H1 (cell line): ENCODE data around the gene TSPAN16. TPM values are rescaled to one million over a fixed set of nuclear protein-coding genes. Genes with fewer than 3 reads are reported as not detected.

ENCODE experiments used
- CTCF ChIA-PET: fragments of 300-600 bp; sonication (Branson Sonifier 250); formaldehyde crosslinking; loops from one replicate; lab custom pipeline; 2021; ENCODE audit not compliant: partially characterized antibody; lab: Charles Lee
- POLR2A ChIA-PET: fragments of 300-600 bp; sonication (Branson Sonifier 250); formaldehyde crosslinking; loops from one replicate; lab custom pipeline; 2021; ENCODE audit warnings: inconsistent platforms; ENCODE audit not compliant: partially characterized antibody; lab: Charles Lee
- DNase-seq, 2 experiments: peaks; one replicate each; pipeline versions ENCODE4 v3.0.0 to v3.0.0-alpha.2; 2010 to 2022; ENCODE audit warnings: low spot score in 2 of 2, low read depth in 1 of 2, mixed read lengths in 1 of 2
- FAIRE-seq: peaks from 2 replicates; lab custom pipeline; 2011; peaks lifted over from hg19 to GRCh38; lab: Jason Lieb, UNC
- H2AFZ ChIP-seq: 2 replicates; pipeline ENCODE4 v1.8.1; 2012; ENCODE audit warnings: low read length, inconsistent platforms
- H2AK5ac ChIP-seq: 2 replicates; pipeline ENCODE4 v1.6.1; 2013; ENCODE audit warnings: low read depth, low read length
- H2BK120ac ChIP-seq: replicated peaks from 2 replicates; pipeline ENCODE3; 2013; ENCODE audit warnings: low read depth, low read length, inconsistent platforms
- H2BK12ac ChIP-seq: 2 replicates; pipeline ENCODE4 v1.6.1; 2013; ENCODE audit warnings: low read depth, low read length
- H2BK15ac ChIP-seq: 2 replicates; pipeline ENCODE4 v1.6.1; 2013; ENCODE audit warnings: low read length
- H2BK20ac ChIP-seq: 2 replicates; pipeline ENCODE4 v1.6.1; 2013; ENCODE audit warnings: low read length
- H2BK5ac ChIP-seq: 2 replicates; pipeline ENCODE4 v1.6.1; 2013; ENCODE audit warnings: low read depth, low read length
- H3K14ac ChIP-seq: 2 replicates; pipeline ENCODE4 v1.6.1; 2013; ENCODE audit warnings: inconsistent platforms; ENCODE audit not compliant: insufficient read length
- H3K18ac ChIP-seq: 2 replicates; pipeline ENCODE4 v1.6.1; 2013; ENCODE audit warnings: low read length; ENCODE audit errors: extremely low read depth
- H3K23ac ChIP-seq: 2 replicates; pipeline ENCODE4 v1.6.1; 2013; ENCODE audit warnings: inconsistent platforms; ENCODE audit not compliant: insufficient read length
- H3K23me2 ChIP-seq: 2 replicates; pipeline ENCODE4 v1.6.1; 2013; ENCODE audit warnings: low read depth, low read length
- H3K27ac ChIP-seq: 2 replicates; pipeline ENCODE4 v1.6.1; 2011; ENCODE audit warnings: low read depth, low read length, inconsistent platforms
- H3K27me3 ChIP-seq, 4 experiments: replicated peaks in 1 of 4; 1 replicate in 1 of 4; 2 replicates in 3 of 4; pipeline versions ENCODE4 v1.6.1 to v1.8.1; 2011 to 2013; ENCODE audit warnings: low read length in 3 of 4, mild to moderate bottlenecking in 3 of 4, inconsistent platforms in 2 of 4, mixed read lengths in 2 of 4, moderate library complexity in 1 of 4; ENCODE audit not compliant: control insufficient read depth in 3 of 4, insufficient read depth in 3 of 4; ENCODE audit errors: extremely low read depth in 1 of 4
- H3K36me3 ChIP-seq, 4 experiments: 2 replicates each; pipeline versions ENCODE4 v1.6.1 to v1.8.1; 2011 to 2013; ENCODE audit warnings: mild to moderate bottlenecking in 4 of 4, low read length in 3 of 4, moderate library complexity in 2 of 4, control low read depth in 1 of 4, inconsistent platforms in 1 of 4; ENCODE audit not compliant: insufficient read depth in 4 of 4, control insufficient read depth in 2 of 4
- H3K4ac ChIP-seq: replicated peaks from 2 replicates; pipeline ENCODE3; 2013; ENCODE audit warnings: low read length, low read depth, mixed read lengths, inconsistent platforms; ENCODE audit not compliant: insufficient read length
- H3K4me1 ChIP-seq, 4 experiments: replicated peaks in 1 of 4; 1 replicate in 1 of 4; 2 replicates in 3 of 4; pipeline versions ENCODE4 v1.6.1 to v1.8.1; 2011 to 2013; ENCODE audit warnings: low read length in 3 of 4, inconsistent platforms in 2 of 4, mixed read lengths in 1 of 4; ENCODE audit not compliant: insufficient read depth in 4 of 4, control insufficient read depth in 3 of 4
- H3K4me2 ChIP-seq, 2 experiments: 2 replicates each; pipeline versions ENCODE4 v1.6.1 to v1.8.1; 2011 to 2013; ENCODE audit warnings: low read depth in 2 of 2, low read length in 2 of 2, control low read depth in 1 of 2, inconsistent platforms in 1 of 2, mild to moderate bottlenecking in 1 of 2; ENCODE audit not compliant: insufficient read depth in 1 of 2
- H3K4me3 ChIP-seq, 4 experiments: fragments of 200-600, 300-600 bp in 1 of 4; sonication (generic), shearing (Covaris generic), sonication (Bioruptor Twin) in 1 of 4; 2 replicates each; pipeline versions ENCODE4 v1.5.1 to v1.8.1; 2011 to 2016; ENCODE audit warnings: low read length in 4 of 4, low read depth in 3 of 4, control low read depth in 2 of 4, inconsistent platforms in 2 of 4, mild to moderate bottlenecking in 2 of 4, mixed read lengths in 1 of 4, moderate library complexity in 1 of 4; ENCODE audit not compliant: insufficient read depth in 2 of 4; ENCODE audit errors: extremely low read depth in 1 of 4
- H3K56ac ChIP-seq: replicated peaks from 2 replicates; pipeline ENCODE3; 2013; ENCODE audit warnings: low read depth, mild to moderate bottlenecking, mixed read lengths, low read length, inconsistent platforms; ENCODE audit not compliant: insufficient read length
- H3K79me1 ChIP-seq: 2 replicates; pipeline ENCODE4 v1.6.1; 2013; ENCODE audit warnings: low read depth, low read length, control low read depth
- H3K79me2 ChIP-seq, 2 experiments: 2 replicates each; pipeline versions ENCODE4 v1.6.1 to v1.8.1; 2012 to 2013; ENCODE audit warnings: low read length in 2 of 2, mild to moderate bottlenecking in 2 of 2, inconsistent platforms in 1 of 2; ENCODE audit not compliant: insufficient read depth in 2 of 2, control insufficient read depth in 1 of 2
- H3K9ac ChIP-seq, 4 experiments: replicated peaks in 1 of 4; 1 replicate in 1 of 4; 2 replicates in 3 of 4; pipeline versions ENCODE4 v1.6.1 to v1.8.1; 2011 to 2013; ENCODE audit warnings: low read depth in 3 of 4, low read length in 3 of 4, control low read depth in 2 of 4, mild to moderate bottlenecking in 2 of 4, moderate library complexity in 2 of 4, inconsistent platforms in 1 of 4; ENCODE audit errors: extremely low read depth in 1 of 4
- H3K9me3 ChIP-seq, 2 experiments: 2 replicates each; pipeline versions ENCODE4 v1.6.1 to v1.8.1; 2012 to 2013; ENCODE audit warnings: mild to moderate bottlenecking in 2 of 2, moderate library complexity in 2 of 2, control low read depth in 1 of 2, inconsistent platforms in 1 of 2, low read depth in 1 of 2, low read length in 1 of 2, mixed read lengths in 1 of 2; ENCODE audit not compliant: insufficient read depth in 2 of 2
- H4K20me1 ChIP-seq, 2 experiments: replicated peaks in 1 of 2; 2 replicates each; pipeline versions ENCODE3 to v1.8.1; 2011 to 2013; ENCODE audit warnings: inconsistent platforms in 2 of 2, low read length in 2 of 2, mild to moderate bottlenecking in 1 of 2; ENCODE audit not compliant: insufficient read depth in 2 of 2, control insufficient read depth in 1 of 2
- H4K5ac ChIP-seq: 2 replicates; pipeline ENCODE4 v1.6.1; 2013; ENCODE audit warnings: low read length, low read depth, mixed read lengths, inconsistent platforms; ENCODE audit not compliant: insufficient read length
- H4K8ac ChIP-seq: 2 replicates; pipeline ENCODE4 v1.8.0; 2013; ENCODE audit warnings: mild to moderate bottlenecking, moderate library complexity, low read length, inconsistent platforms; ENCODE audit not compliant: insufficient read depth; ENCODE audit errors: extremely low read depth
- H4K91ac ChIP-seq: replicated peaks from 2 replicates; pipeline ENCODE3; 2013; ENCODE audit warnings: low read length, mixed read lengths, inconsistent platforms; ENCODE audit not compliant: insufficient read length
- CBX5 ChIP-seq: fragments of 300-800, 300-1000 bp; sonication (generic); IDR thresholded peaks from 2 replicates; pipeline ENCODE4 v1.7.1; 2016; ENCODE audit warnings: antibody characterized with exemption, low read length, low read depth
- WGBS, 2 experiments: shearing (Covaris generic) in 1 of 2; methylation state at CpG; one replicate each; pipeline versions ENCODE4 v1.1.6 to v1.1.7; 2013 to 2015; ENCODE audit warnings: low lambda C conversion rate in 2 of 2, mixed read lengths in 2 of 2, inconsistent platforms in 1 of 2, low coverage in 1 of 2, missing lambda C conversion rate in 1 of 2; ENCODE audit not compliant: insufficient replicate concordance in 2 of 2, insufficient coverage in 1 of 2, insufficient read length in 1 of 2; ENCODE audit errors: extremely low coverage in 1 of 2, missing lambda C conversion rate in 1 of 2; 5-methylcytosine and 5-hydroxymethylcytosine counted together
- polyA plus RNA-seq, 7 experiments: library from polyadenylated mRNA; depleted of rRNA in 3 of 7; stranded (reverse) in 5 of 7; unstranded in 2 of 7; fragments of >200 nt in 5 of 7; fragments of 200-250 nt in 2 of 7; gene quantifications; 1 replicate in 5 of 7; 2 replicates in 1 of 7; 4 replicates in 1 of 7; pipeline versions ENCODE4 v1.2.1 to v1.2.3, GENCODE V29; 2011 to 2013; ENCODE audit warnings: missing spikeins in 2 of 7, mixed read lengths in 2 of 7
- total RNA-seq: library from RNA; stranded (reverse); fragmentation: NEBNext Ultra II Directional; extraction: Animal tissue kit (Norgen Biotek cat#: 25700); gene quantifications from 2 replicates; pipeline ENCODE4 v1.2.1, GENCODE V29; 2021

Gene TSPAN16
- total and polyA plus RNA-seq, 2 of the 8 experiments (the other 6 are each of a cell fraction or from before 2014, with no cell fraction given), result not detected

DNA sequence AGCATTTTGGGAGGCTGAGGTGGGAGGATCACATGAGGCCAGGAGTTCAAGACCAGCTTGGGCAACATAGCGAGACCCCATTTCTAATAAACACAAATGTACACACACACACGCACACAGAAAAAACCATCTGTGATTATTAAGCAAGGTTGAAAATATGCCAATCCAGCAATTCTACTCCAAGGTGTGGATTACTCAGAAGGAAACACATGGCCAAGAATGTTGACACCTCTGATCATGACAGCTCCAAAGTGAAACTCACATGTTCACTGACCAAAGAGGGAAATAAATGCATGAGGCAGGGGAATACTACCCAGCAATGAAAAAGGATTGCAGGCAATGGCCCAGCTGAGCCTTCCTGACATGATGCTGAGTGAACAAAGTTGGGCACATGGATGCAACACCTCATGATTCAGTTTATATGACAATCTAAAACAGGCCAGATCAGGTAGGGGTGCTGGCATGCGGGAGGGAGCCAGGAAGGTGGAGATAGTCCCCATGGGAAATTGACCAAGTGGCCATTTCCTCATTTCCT is 38.0 kb upstream of the TSPAN16 start:
- Histone ChIP-seq H3K27ac (no peak overlapping the region), H3K4me1 (peaks cover 0 to 6% (median 4%) of the 10 kb centered on the region in 4 experiments; a peak in 5 of 7 replicates), H3K36me3 (no peaks in the 10 kb centered on the region), H3K14ac (no peak overlapping the region), H2BK12ac (no peak overlapping the region), H2BK120ac (no peak overlapping the region), H4K8ac (no peak overlapping the region), H3K23ac (no peak overlapping the region), H4K91ac (no peak overlapping the region), H2BK20ac (no peak overlapping the region), H3K18ac (no peak overlapping the region), H2AFZ (no peak overlapping the region), H2BK5ac (no peak overlapping the region), H4K20me1 (peaks cover 0 to 2% of the 10 kb centered on the region in 2 experiments), H3K4me3 (no peak overlapping the region), H3K27me3 (no peaks in the 10 kb centered on the region), H3K23me2 (no peaks in the 10 kb centered on the region; the same call in 1 of the 2 replicates), H3K56ac (no peak overlapping the region), H4K5ac (no peak overlapping the region), H2BK15ac (no peak overlapping the region), H3K9ac (no peak overlapping the region), H3K79me1 (peaks cover 3% of the 10 kb centered on the region; the same call in 1 of the 2 replicates), H3K4me2 (no peak overlapping the region), H3K9me3 (no peaks in the 10 kb centered on the region), H2AK5ac (no peak overlapping the region), H3K79me2 (peaks cover 0 to 6% of the 10 kb centered on the region in 2 experiments; a peak in 1 of 4 replicates), H3K4ac (no peak overlapping the region)
- CTCF ChIA-PET, result interaction anchor here (0.6 kb wide), 1 partner anchor 416 kb away, joined by 4 read pairs; no protein-coding TSS in a partner anchor
- DNase-seq, result no peak
- TF ChIP-seq CBX5, result no peak
- WGBS, 2 experiments, result 88% methylated on average over 3 of the region's 3 CpGs; no CpG with 5 or more reads in 1 of the 2 experiments
- POLR2A ChIA-PET, result interaction anchor here (0.6 kb wide), 1 partner anchor 96 kb away, joined by 3 read pairs; no protein-coding TSS in a partner anchor
- no peak for FAIRE-seq
